ENCODE data around the gene THSD7B. TPM values are rescaled to one million over a fixed set of nuclear protein-coding genes. Genes with fewer than 3 reads are reported as not detected.

The THSD7B gene
- total and polyA plus RNA-seq, 9 donors, result 0.27 to 1.8 (median 0.77) TPM

GRCh38 chr2:137020452-137021196, 255.3 kb downstream of the THSD7B start:
- Histone ChIP-seq H3K27me3 (ENCODE audit: control insufficient read depth, insufficient read depth, low read length) (no peaks in the 10 kb centered on the region), H3K4me1 (ENCODE audit: control insufficient read depth, insufficient read depth, low read length) (no peaks in the 10 kb centered on the region), H3K9me3 (replicated peaks; ENCODE audit: control insufficient read depth, low read depth, low read length) (no peaks in the 10 kb centered on the region), H3K27ac (ENCODE audit: low read length) (no peak overlapping the region), H3K36me3 (ENCODE audit: control insufficient read depth, insufficient read depth, low read length) (no peaks in the 10 kb centered on the region), H3K4me3 (ENCODE audit: low read length) (no peak overlapping the region)
- DNase-seq, result no peak
- WGBS (ENCODE audit: insufficient coverage), result 94% methylated on average over 7 of the region's 11 CpGs

- WGBS (ENCODE audit: insufficient coverage), result no CpG with 5 or more reads among the region's 3 CpGs
- DNase-seq, result no peak
- H3K27ac ChIP-seq (ENCODE audit: low read length), result no peak overlapping the region
- H3K27me3 ChIP-seq (ENCODE audit: control insufficient read depth, insufficient read depth, low read length), result no peaks in the 10 kb centered on the region
- H3K4me1 ChIP-seq (ENCODE audit: control insufficient read depth, insufficient read depth, low read length), result no peaks in the 10 kb centered on the region
- H3K9me3 ChIP-seq (replicated peaks; ENCODE audit: control insufficient read depth, low read depth, low read length), result no peaks in the 10 kb centered on the region
- H3K4me3 ChIP-seq (ENCODE audit: low read length), result no peak overlapping the region
- no peaks in the 10 kb centered on the region for H3K36me3 ChIP-seq (ENCODE audit: control insufficient read depth, insufficient read depth, low read length)
These were observed 256.4 kb downstream of the THSD7B start for GRCh38 chr2:137021763-137022162.

- no peak for DNase-seq
These were observed 257.9 kb downstream of the THSD7B start for GRCh38 chr2:137023205-137023604.

GRCh38 chr2:137031731-137032130, 266.4 kb downstream of the THSD7B start:
- Histone ChIP-seq H3K36me3 (ENCODE audit: control insufficient read depth, insufficient read depth, low read length) (no peaks in the 10 kb centered on the region), H3K4me3 (ENCODE audit: low read length) (no peak overlapping the region), H3K4me1 (ENCODE audit: control insufficient read depth, insufficient read depth, low read length) (no peaks in the 10 kb centered on the region), H3K27ac (ENCODE audit: low read length) (no peak overlapping the region), H3K27me3 (ENCODE audit: control insufficient read depth, insufficient read depth, low read length) (no peaks in the 10 kb centered on the region), H3K9me3 (replicated peaks; ENCODE audit: control insufficient read depth, low read depth, low read length) (no peaks in the 10 kb centered on the region)
- DNase-seq, result no peak
- WGBS (ENCODE audit: insufficient coverage), result no CpG with 5 or more reads among the region's 4 CpGs

More at GRCh38 chr2:137023205-137023604, 257.9 kb downstream of the THSD7B start:
- no CpG with 5 or more reads among the region's 2 CpGs for WGBS (ENCODE audit: insufficient coverage)
- H3K4me3 ChIP-seq (ENCODE audit: low read length), result no peak overlapping the region
- no peaks in the 10 kb centered on the region for H3K4me1 ChIP-seq (ENCODE audit: control insufficient read depth, insufficient read depth, low read length)
- no peaks in the 10 kb centered on the region for H3K9me3 ChIP-seq (replicated peaks; ENCODE audit: control insufficient read depth, low read depth, low read length)
- no peak overlapping the region for H3K27ac ChIP-seq (ENCODE audit: low read length)
- no peaks in the 10 kb centered on the region for H3K27me3 ChIP-seq (ENCODE audit: control insufficient read depth, insufficient read depth, low read length)
- no peaks in the 10 kb centered on the region for H3K36me3 ChIP-seq (ENCODE audit: control insufficient read depth, insufficient read depth, low read length)

- no peaks in the 10 kb centered on the region for H3K9me3 ChIP-seq (replicated peaks; ENCODE audit: control insufficient read depth, low read depth, low read length)
- WGBS (ENCODE audit: insufficient coverage), result no CpG with 5 or more reads among the region's 1 CpG
These were observed 271.3 kb downstream of the THSD7B start for GRCh38 chr2:137036619-137037018.

GRCh38 chr2:137039482-137040152, 274.3 kb downstream of the THSD7B start:
- Histone ChIP-seq H3K27ac (ENCODE audit: low read length) (no peak overlapping the region), H3K36me3 (ENCODE audit: control insufficient read depth, insufficient read depth, low read length) (no peaks in the 10 kb centered on the region), H3K9me3 (replicated peaks; ENCODE audit: control insufficient read depth, low read depth, low read length) (no peaks in the 10 kb centered on the region), H3K4me3 (ENCODE audit: low read length) (no peak overlapping the region), H3K27me3 (ENCODE audit: control insufficient read depth, insufficient read depth, low read length) (no peaks in the 10 kb centered on the region), H3K4me1 (ENCODE audit: control insufficient read depth, insufficient read depth, low read length) (no peaks in the 10 kb centered on the region)
- no peak for DNase-seq
- WGBS (ENCODE audit: insufficient coverage), result 70% methylated on average over 1 of the region's 2 CpGs

More at GRCh38 chr2:137036619-137037018, 271.3 kb downstream of the THSD7B start:
- no peak overlapping the region for H3K27ac ChIP-seq (ENCODE audit: low read length)
- H3K36me3 ChIP-seq (ENCODE audit: control insufficient read depth, insufficient read depth, low read length), result no peaks in the 10 kb centered on the region
- no peak for DNase-seq
- H3K27me3 ChIP-seq (ENCODE audit: control insufficient read depth, insufficient read depth, low read length), result no peaks in the 10 kb centered on the region
- H3K4me1 ChIP-seq (ENCODE audit: control insufficient read depth, insufficient read depth, low read length), result no peaks in the 10 kb centered on the region
- H3K4me3 ChIP-seq (ENCODE audit: low read length), result no peak overlapping the region

- Histone ChIP-seq H3K9me3 (replicated peaks; ENCODE audit: control insufficient read depth, low read depth, low read length) (no peaks in the 10 kb centered on the region), H3K27ac (ENCODE audit: low read length) (no peak overlapping the region), H3K4me3 (ENCODE audit: low read length) (no peak overlapping the region), H3K27me3 (ENCODE audit: control insufficient read depth, insufficient read depth, low read length) (no peaks in the 10 kb centered on the region), H3K36me3 (ENCODE audit: control insufficient read depth, insufficient read depth, low read length) (no peaks in the 10 kb centered on the region), H3K4me1 (ENCODE audit: control insufficient read depth, insufficient read depth, low read length) (no peaks in the 10 kb centered on the region)
- no peak for DNase-seq
- WGBS (ENCODE audit: insufficient coverage), result 82% methylated on average over 5 of the region's 5 CpGs
These were observed 282.0 kb downstream of the THSD7B start for GRCh38 chr2:137047369-137047768.

- H3K27ac ChIP-seq (ENCODE audit: low read length), result no peak overlapping the region
- no peaks in the 10 kb centered on the region for H3K9me3 ChIP-seq (replicated peaks; ENCODE audit: control insufficient read depth, low read depth, low read length)
- H3K27me3 ChIP-seq (ENCODE audit: control insufficient read depth, insufficient read depth, low read length), result no peaks in the 10 kb centered on the region
- no peaks in the 10 kb centered on the region for H3K4me1 ChIP-seq (ENCODE audit: control insufficient read depth, insufficient read depth, low read length)
- no peaks in the 10 kb centered on the region for H3K36me3 ChIP-seq (ENCODE audit: control insufficient read depth, insufficient read depth, low read length)
- DNase-seq, result no peak
- no CpG with 5 or more reads among the region's 5 CpGs for WGBS (ENCODE audit: insufficient coverage)
- no peak overlapping the region for H3K4me3 ChIP-seq (ENCODE audit: low read length)
These were observed 283.1 kb downstream of the THSD7B start for GRCh38 chr2:137048455-137048854.

- Histone ChIP-seq H3K36me3 (ENCODE audit: control insufficient read depth, insufficient read depth, low read length) (no peaks in the 10 kb centered on the region), H3K27ac (ENCODE audit: low read length) (no peak overlapping the region), H3K4me1 (ENCODE audit: control insufficient read depth, insufficient read depth, low read length) (no peaks in the 10 kb centered on the region), H3K4me3 (ENCODE audit: low read length) (no peak overlapping the region), H3K27me3 (ENCODE audit: control insufficient read depth, insufficient read depth, low read length) (no peaks in the 10 kb centered on the region), H3K9me3 (replicated peaks; ENCODE audit: control insufficient read depth, low read depth, low read length) (no peaks in the 10 kb centered on the region)
- DNase-seq, result no peak
These were observed 284.2 kb downstream of the THSD7B start for GRCh38 chr2:137049518-137049917.

- Histone ChIP-seq H3K36me3 (ENCODE audit: control insufficient read depth, insufficient read depth, low read length) (no peaks in the 10 kb centered on the region), H3K4me1 (ENCODE audit: control insufficient read depth, insufficient read depth, low read length) (no peaks in the 10 kb centered on the region), H3K27ac (ENCODE audit: low read length) (no peak overlapping the region), H3K4me3 (ENCODE audit: low read length) (no peak overlapping the region), H3K27me3 (ENCODE audit: control insufficient read depth, insufficient read depth, low read length) (no peaks in the 10 kb centered on the region), H3K9me3 (replicated peaks; ENCODE audit: control insufficient read depth, low read depth, low read length) (no peaks in the 10 kb centered on the region)
- WGBS (ENCODE audit: insufficient coverage), result 83% methylated on average over 1 of the region's 2 CpGs
- DNase-seq, result no peak
These were observed 285.6 kb downstream of the THSD7B start for GRCh38 chr2:137050949-137051348.
